ENCODE measurements around the gene PCAT6. TPM values are rescaled to one million over a fixed set of nuclear protein-coding genes. Genes with fewer than 3 reads are reported as not detected.
A peak's percentile ranks its signal among the peaks of the same experiment; 100 is the strongest.
"Not testable (repeated sequence)": the region's sequence is repeated elsewhere in the genome, so short reads cannot be mapped to it uniquely, and the experiment has no call there.

The PCAT6 gene
- total RNA-seq, 1 experiment from 2014 or later = not detected

- DNase-seq (ENCODE audit: low read depth) = peak; percentile 54
Observed at GRCh38 chr1:202807451-202807925, 3.3 kb upstream of the PCAT6 start.

- peak; percentile 70 for DNase-seq (ENCODE audit: low read depth)
Observed at GRCh38 chr1:202807926-202808757, 2.6 kb upstream of the PCAT6 start, which contains the start of gene KDM5B. Gene KDM5B, minus strand, starts transcription at chr1:202808421. Its CDS starts 116 bp downstream, at chr1:202808305.

- DNase-seq (ENCODE audit: low read depth) = no peak
Observed at GRCh38 chr1:202809597-202810159, 1.1 kb upstream of the PCAT6 start.

GRCh38 chr1:202810193-202810614, 550 bp upstream of the PCAT6 start:
- no peak for DNase-seq (ENCODE audit: low read depth)

- DNase-seq (ENCODE audit: low read depth) = no peak
Observed at GRCh38 chr1:202811296-202812175, 782 bp downstream of the PCAT6 start.

- DNase-seq (ENCODE audit: low read depth) = no peak
Observed at GRCh38 chr1:202812176-202813026, 1.6 kb downstream of the PCAT6 start.

GRCh38 chr1:202815120-202815519, 4.4 kb downstream of the PCAT6 start:
- DNase-seq (ENCODE audit: low read depth) = no peak

GRCh38 chr1:202818819-202819218, 8.1 kb downstream of the PCAT6 start:
- no peak for DNase-seq (ENCODE audit: low read depth)

- peak; percentile 28 for DNase-seq (ENCODE audit: low read depth)
Observed at GRCh38 chr1:202821467-202821866, 10.7 kb downstream of the PCAT6 start.

GRCh38 chr1:202825748-202826147, 15.0 kb downstream of the PCAT6 start:
- DNase-seq (ENCODE audit: low read depth) = no peak

- not testable (repeated sequence) for DNase-seq (ENCODE audit: low read depth)
Observed at GRCh38 chr1:202829223-202829622, 18.5 kb downstream of the PCAT6 start.

GRCh38 chr1:202831906-202832305, 21.2 kb downstream of the PCAT6 start:
- no peak for DNase-seq (ENCODE audit: low read depth)

GRCh38 chr1:202834771-202835547, 24.2 kb downstream of the PCAT6 start:
- no peak for DNase-seq (ENCODE audit: low read depth)

GRCh38 chr1:202835548-202836072, 24.9 kb downstream of the PCAT6 start:
- no peak for DNase-seq (ENCODE audit: low read depth)

GRCh38 chr1:202836623-202837403, 26.1 kb downstream of the PCAT6 start:
- no peak for DNase-seq (ENCODE audit: low read depth)

GRCh38 chr1:202837746-202838262, 27.1 kb downstream of the PCAT6 start:
- no peak for DNase-seq (ENCODE audit: low read depth)

- no peak for DNase-seq (ENCODE audit: low read depth)
Observed at GRCh38 chr1:202843081-202843480, 32.3 kb downstream of the PCAT6 start.

GRCh38 chr1:202844259-202844658, 33.5 kb downstream of the PCAT6 start:
- DNase-seq (ENCODE audit: low read depth) = no peak

GRCh38 chr1:202844935-202845334, 34.2 kb downstream of the PCAT6 start:
- no peak for DNase-seq (ENCODE audit: low read depth)

Measured in Daoy (cell line).